ENCODE measurements around the gene GNAS. TPM values are rescaled to one million over a fixed set of nuclear protein-coding genes. Genes with fewer than 3 reads are reported as not detected.

Gene GNAS
- total RNA-seq, 1 experiment from 2014 or later, result 1,936 TPM

DNA sequence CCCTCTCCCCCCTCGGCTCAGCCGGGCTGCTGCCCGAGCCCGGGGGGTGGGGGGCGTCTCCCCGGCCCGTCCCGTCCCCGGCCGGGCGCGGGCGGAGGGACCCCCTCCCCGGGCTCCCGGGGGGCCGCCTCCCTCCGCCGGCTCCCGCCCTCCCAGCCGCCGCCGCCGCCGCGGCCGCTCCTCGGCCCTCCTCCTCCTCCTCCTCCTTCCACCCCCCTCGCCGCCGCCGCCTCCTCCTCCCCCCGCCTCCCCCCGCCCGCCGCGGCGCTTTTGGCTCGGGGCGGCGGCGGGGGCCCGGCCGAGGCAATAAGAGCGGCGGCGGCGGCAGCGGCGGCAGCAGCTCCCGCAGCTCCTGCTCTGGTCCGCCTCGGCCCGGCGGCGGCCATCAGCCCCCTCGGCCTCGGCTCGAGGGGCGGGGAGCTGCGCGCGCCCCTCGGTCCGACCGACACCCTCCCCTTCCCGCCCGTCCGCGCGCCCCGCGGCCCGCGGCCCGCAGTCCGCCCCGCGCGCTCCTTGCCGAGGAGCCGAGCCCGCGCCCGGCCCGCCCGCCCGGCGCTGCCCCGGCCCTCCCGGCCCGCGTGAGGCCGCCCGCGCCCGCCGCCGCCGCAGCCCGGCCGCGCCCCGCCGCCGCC is 38.7 kb downstream of the GNAS start:
- no peaks in the 10 kb centered on the region for H3K36me3 ChIP-seq (ENCODE audit: control insufficient read depth, insufficient read depth, low read length)
- Mint-ChIP-seq H3K27me3 (ENCODE audit: insufficient read depth, unreplicated experiment) (no peaks in the 10 kb centered on the region), H3K4me1 (ENCODE audit: low read depth, unreplicated experiment) (peaks cover 11% of the 10 kb centered on the region), H3K36me3 (ENCODE audit: insufficient read depth, unreplicated experiment) (peaks cover 51% of the 10 kb centered on the region), H3K27ac (ENCODE audit: unreplicated experiment) (peak overlapping the region; percentile 95), H3K9me3 (ENCODE audit: unreplicated experiment) (no peaks in the 10 kb centered on the region), H3K4me3 (ENCODE audit: unreplicated experiment) (peak overlapping the region; percentile 99)
- TF ChIP-seq CTCF (IDR thresholded peaks at IDR 0.05; ENCODE audit: insufficient read depth in 1 of 2, low read depth in 1 of 2, low read length in 1 of 2, severe bottlenecking in 1 of 2, unreplicated experiment in 1 of 2), result no peak
- ChIA-PET POLR2A (interaction anchor here (0.5 to 1.1 kb wide), 6 partner anchors 12 to 282 kb away, joined by 3 to 7 read pairs (median 4); partner anchors contain the start of gene ATP5F1E), CTCF (no interaction called here)
- H3K4me1 ChIP-seq, result peaks cover 26% of the 10 kb centered on the region
- no peaks in the 10 kb centered on the region for H3K27me3 ChIP-seq (replicated peaks; ENCODE audit: control insufficient read depth, insufficient read depth, low read length)
- no peaks in the 10 kb centered on the region for H3K9me3 ChIP-seq
- intact Hi-C loops (cut with micrococcal nuclease; ENCODE audit: unreplicated experiment), result loop anchor here (2.0 kb wide), 1 partner anchor 142 kb away; the partner anchor contains the start of gene ATP5F1E
- H3K4me3 ChIP-seq (ENCODE audit: low read depth, low read length), result peak overlapping the region; percentile 98
- BruUV-seq (replicated peaks), result no TSS peak
- peak; percentile 85 to 90 for DNase-seq

DNA sequence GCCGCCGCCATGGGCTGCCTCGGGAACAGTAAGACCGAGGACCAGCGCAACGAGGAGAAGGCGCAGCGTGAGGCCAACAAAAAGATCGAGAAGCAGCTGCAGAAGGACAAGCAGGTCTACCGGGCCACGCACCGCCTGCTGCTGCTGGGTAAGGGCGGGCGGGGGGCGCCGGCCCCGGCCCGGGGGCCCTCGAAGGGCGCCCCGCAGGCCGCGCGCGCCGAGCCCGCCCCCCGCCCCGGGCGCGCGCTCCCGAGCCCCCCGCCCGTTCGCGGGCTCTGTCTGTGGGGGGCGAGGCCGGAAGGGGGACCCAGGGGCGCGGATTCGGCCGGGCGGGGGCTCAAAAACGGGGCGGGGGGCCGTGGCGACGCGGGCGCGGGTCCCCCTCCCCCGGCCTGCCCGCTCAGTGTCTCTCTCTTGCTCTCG is 39.2 kb downstream of the GNAS start:
- no TSS peak for BruUV-seq (replicated peaks)
- Histone ChIP-seq H3K4me1 (peaks cover 26% of the 10 kb centered on the region), H3K27me3 (replicated peaks; ENCODE audit: control insufficient read depth, insufficient read depth, low read length) (no peaks in the 10 kb centered on the region), H3K4me3 (ENCODE audit: low read depth, low read length) (peak overlapping the region; percentile 98), H3K36me3 (ENCODE audit: control insufficient read depth, insufficient read depth, low read length) (no peaks in the 10 kb centered on the region), H3K9me3 (no peaks in the 10 kb centered on the region)
- H3K4me1 Mint-ChIP-seq (ENCODE audit: low read depth, unreplicated experiment), result peaks cover 15% of the 10 kb centered on the region
- H3K27ac Mint-ChIP-seq (ENCODE audit: unreplicated experiment), result peak overlapping the region; percentile 95
- H3K27me3 Mint-ChIP-seq (ENCODE audit: insufficient read depth, unreplicated experiment), result no peaks in the 10 kb centered on the region
- H3K4me3 Mint-ChIP-seq (ENCODE audit: unreplicated experiment), result peak overlapping the region; percentile 99
- peak; percentile 72 to 73 for DNase-seq
- no peak for TF ChIP-seq CTCF (IDR thresholded peaks at IDR 0.05; ENCODE audit: insufficient read depth in 1 of 2, low read depth in 1 of 2, low read length in 1 of 2, severe bottlenecking in 1 of 2, unreplicated experiment in 1 of 2)
- peaks cover 56% of the 10 kb centered on the region for H3K36me3 Mint-ChIP-seq (ENCODE audit: insufficient read depth, unreplicated experiment)
- ChIA-PET CTCF (interaction anchor here (0.6 kb wide), 1 partner anchor 319 kb away, joined by 3 read pairs; no protein-coding TSS in a partner anchor), POLR2A (interaction anchor here (0.5 to 1.1 kb wide), 4 partner anchors 12 to 188 kb away, joined by 3 to 7 read pairs (median 5); partner anchors contain the start of gene ATP5F1E)
- H3K9me3 Mint-ChIP-seq (ENCODE audit: unreplicated experiment), result no peaks in the 10 kb centered on the region
- intact Hi-C loops (cut with micrococcal nuclease; ENCODE audit: unreplicated experiment), result loop anchor here (2.0 kb wide), 2 partner anchors 89 to 141 kb away; partner anchors contain the start of genes ATP5F1E and NELFCD

GRCh38 chr20:58892141-58892931 is 39.8 kb downstream of the GNAS start:
- no peaks in the 10 kb centered on the region for H3K36me3 ChIP-seq (ENCODE audit: control insufficient read depth, insufficient read depth, low read length)
- no peaks in the 10 kb centered on the region for H3K27me3 Mint-ChIP-seq (ENCODE audit: insufficient read depth, unreplicated experiment)
- peaks cover 26% of the 10 kb centered on the region for H3K4me1 ChIP-seq
- H3K9me3 Mint-ChIP-seq (ENCODE audit: unreplicated experiment), result no peaks in the 10 kb centered on the region
- no peaks in the 10 kb centered on the region for H3K27me3 ChIP-seq (replicated peaks; ENCODE audit: control insufficient read depth, insufficient read depth, low read length)
- peak overlapping the region; percentile 99 for H3K4me3 Mint-ChIP-seq (ENCODE audit: unreplicated experiment)
- ChIA-PET POLR2A (no interaction called here), CTCF (interaction anchor here (0.6 kb wide), 1 partner anchor 318 kb away, joined by 3 read pairs; no protein-coding TSS in a partner anchor)
- peak; percentile 89 to 92 for DNase-seq
- no TSS peak for BruUV-seq (replicated peaks)
- peak; percentile 13 to 18 for TF ChIP-seq CTCF (IDR thresholded peaks at IDR 0.05; ENCODE audit: insufficient read depth in 1 of 2, low read depth in 1 of 2, low read length in 1 of 2, severe bottlenecking in 1 of 2, unreplicated experiment in 1 of 2)
- intact Hi-C loops (cut with micrococcal nuclease; ENCODE audit: unreplicated experiment), result loop anchor here (2.0 kb wide), 1 partner anchor 88 kb away; the partner anchor contains the start of gene NELFCD
- H3K36me3 Mint-ChIP-seq (ENCODE audit: insufficient read depth, unreplicated experiment), result peaks cover 63% of the 10 kb centered on the region
- H3K9me3 ChIP-seq, result no peaks in the 10 kb centered on the region
- H3K27ac Mint-ChIP-seq (ENCODE audit: unreplicated experiment), result peak overlapping the region; percentile 95
- peaks cover 15% of the 10 kb centered on the region for H3K4me1 Mint-ChIP-seq (ENCODE audit: low read depth, unreplicated experiment)
- H3K4me3 ChIP-seq (ENCODE audit: low read depth, low read length), result peak overlapping the region; percentile 98
